ENCODE results near the gene PRMT7.
A peak's percentile ranks its signal among the peaks of the same experiment; 100 is the strongest.

PRMT7 gene

DNA sequence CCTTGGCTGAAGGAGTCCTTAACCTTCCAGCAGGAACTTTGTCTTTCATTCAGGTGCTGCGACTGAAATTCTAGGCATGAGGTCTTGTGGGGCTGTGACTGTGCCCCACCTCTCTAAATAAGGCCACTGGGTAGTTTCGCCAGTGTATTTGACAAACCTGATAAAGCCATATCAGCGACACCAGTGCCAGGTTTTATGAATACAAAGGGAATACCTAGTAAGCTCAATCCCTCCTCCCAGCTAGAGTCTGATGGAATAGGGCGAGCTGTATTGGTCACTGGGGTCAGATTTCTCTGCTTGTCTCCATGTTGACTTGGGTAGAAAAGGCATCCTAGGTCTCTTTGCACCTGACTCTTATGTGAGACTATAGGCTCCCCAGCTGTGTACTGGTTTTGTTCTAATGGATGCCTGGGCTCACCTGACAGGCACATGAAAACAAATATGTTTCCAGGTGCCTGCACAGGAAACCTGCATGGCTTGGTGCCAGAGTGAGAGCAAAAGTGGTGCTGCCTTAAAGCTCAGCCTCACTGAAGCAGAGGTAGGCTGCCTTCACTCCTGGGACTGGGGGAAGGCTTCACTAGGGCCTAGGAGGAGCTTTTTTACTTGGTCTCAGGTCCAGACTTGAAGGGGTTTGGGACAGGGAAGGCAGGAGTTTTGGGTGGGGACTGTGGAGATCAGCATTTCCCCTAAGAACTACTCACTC is 38.2 kb upstream of the PRMT7 start:
- H3K79me1 ChIP-seq (ENCODE audit: low read depth, low read length) = peaks cover 3% of the 10 kb centered on the region
- H3K27me3 ChIP-seq (ENCODE audit: control insufficient read depth in 3 of 3, insufficient read depth in 3 of 3, low read depth in 1 of 3, low read length in 3 of 3) = no peaks in the 10 kb centered on the region
- no peak overlapping the region for H2BK120ac ChIP-seq (ENCODE audit: low read depth, low read length)
- no peak overlapping the region for H3K18ac ChIP-seq (ENCODE audit: low read length)
- H3K9me3 ChIP-seq (replicated peaks in 1 of 2; ENCODE audit: control insufficient read depth in 2 of 2, insufficient read depth in 1 of 2, low read depth in 1 of 2, low read length in 2 of 2) = no peaks in the 10 kb centered on the region
- H3K14ac ChIP-seq (ENCODE audit: low read length) = no peak overlapping the region
- DNase-seq (ENCODE audit: low spot score) = no peak
- WGBS, 2 donors (ENCODE audit: extremely low coverage in 2 of 2, insufficient read length in 2 of 2, insufficient replicate concordance in 1 of 2) = no CpG with 5 or more reads among the region's 4 CpGs
- H2AK5ac ChIP-seq (ENCODE audit: low read depth, low read length) = no peak overlapping the region
- no peak overlapping the region for H3K4me3 ChIP-seq (ENCODE audit: low read length in 2 of 2)
- no peak overlapping the region for H2BK12ac ChIP-seq (ENCODE audit: low read length)
- H3K4ac ChIP-seq (ENCODE audit: low read length) = no peak overlapping the region
- no peak overlapping the region for H4K8ac ChIP-seq (ENCODE audit: low read depth, low read length)
- H4K91ac ChIP-seq (ENCODE audit: low read depth, low read length, poor library complexity) = no peak overlapping the region
- peaks cover 10 to 14% of the 10 kb centered on the region in 2 donors for H3K36me3 ChIP-seq (replicated peaks in 1 of 2; ENCODE audit: control insufficient read depth in 2 of 2, insufficient read depth in 2 of 2, low read length in 2 of 2)
- H3K4me2 ChIP-seq (ENCODE audit: insufficient read depth, low read length, poor library complexity, severe bottlenecking) = no peak overlapping the region
- H2AFZ ChIP-seq (ENCODE audit: low read length) = no peak overlapping the region
- no peak overlapping the region for H3K23ac ChIP-seq (ENCODE audit: low read depth, low read length, poor library complexity)
- H3K4me1 ChIP-seq (ENCODE audit: control insufficient read depth in 2 of 2, insufficient read depth in 1 of 2, low read depth in 1 of 2, low read length in 2 of 2) = peaks cover 3 to 7% of the 10 kb centered on the region in 2 donors
- H3K9ac ChIP-seq (ENCODE audit: low read depth, low read length, poor library complexity) = no peak overlapping the region
- no peak overlapping the region for H2BK5ac ChIP-seq (ENCODE audit: low read length)
- no peak overlapping the region for H3K27ac ChIP-seq (replicated peaks; ENCODE audit: low read length)
- H2BK15ac ChIP-seq (ENCODE audit: low read length) = no peak overlapping the region

DNA sequence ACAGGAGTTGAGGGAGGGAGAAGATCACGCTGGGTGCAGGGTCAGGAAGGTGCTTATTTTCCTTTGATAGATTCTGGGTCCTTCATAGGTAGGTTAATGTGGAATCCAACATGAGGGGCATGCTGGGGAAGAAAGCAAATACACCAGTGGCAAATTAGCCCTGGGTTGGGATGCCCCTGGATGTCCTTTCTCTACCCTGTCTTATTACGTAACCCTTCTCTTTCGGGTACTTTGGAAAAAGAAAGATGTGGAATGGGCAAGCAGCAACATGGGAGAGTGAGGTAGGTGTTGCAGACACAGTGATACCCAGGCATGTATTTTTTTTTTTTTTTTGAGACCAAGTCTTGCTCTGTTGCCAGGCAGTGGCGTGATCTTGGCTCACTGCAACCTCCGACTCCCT is 37.4 kb upstream of the PRMT7 start:
- no CpG with 5 or more reads among the region's 5 CpGs for WGBS, 2 donors (ENCODE audit: extremely low coverage in 2 of 2, insufficient read length in 2 of 2, insufficient replicate concordance in 1 of 2)
- Histone ChIP-seq H3K9me3 (replicated peaks in 1 of 2; ENCODE audit: control insufficient read depth in 2 of 2, insufficient read depth in 1 of 2, low read depth in 1 of 2, low read length in 2 of 2) (no peaks in the 10 kb centered on the region), H3K36me3 (replicated peaks in 1 of 2; ENCODE audit: control insufficient read depth in 2 of 2, insufficient read depth in 2 of 2, low read length in 2 of 2) (peaks cover 8 to 14% of the 10 kb centered on the region in 2 donors), H3K79me1 (ENCODE audit: low read depth, low read length) (peaks cover 3% of the 10 kb centered on the region), H3K27me3 (ENCODE audit: control insufficient read depth in 3 of 3, insufficient read depth in 3 of 3, low read depth in 1 of 3, low read length in 3 of 3) (no peaks in the 10 kb centered on the region), H2BK120ac (ENCODE audit: low read depth, low read length) (no peak overlapping the region), H3K27ac (replicated peaks; ENCODE audit: low read length) (no peak overlapping the region), H3K4ac (ENCODE audit: low read length) (no peak overlapping the region), H4K8ac (ENCODE audit: low read depth, low read length) (no peak overlapping the region), H3K14ac (ENCODE audit: low read length) (no peak overlapping the region), H3K18ac (ENCODE audit: low read length) (no peak overlapping the region), H3K23ac (ENCODE audit: low read depth, low read length, poor library complexity) (no peak overlapping the region), H3K4me1 (ENCODE audit: control insufficient read depth in 2 of 2, insufficient read depth in 1 of 2, low read depth in 1 of 2, low read length in 2 of 2) (peaks cover 3% of the 10 kb centered on the region in 2 donors), H2BK5ac (ENCODE audit: low read length) (no peak overlapping the region), H3K9ac (ENCODE audit: low read depth, low read length, poor library complexity) (no peak overlapping the region), H2AFZ (ENCODE audit: low read length) (no peak overlapping the region), H2BK12ac (ENCODE audit: low read length) (no peak overlapping the region), H4K91ac (ENCODE audit: low read depth, low read length, poor library complexity) (no peak overlapping the region), H3K4me3 (ENCODE audit: low read length in 2 of 2) (no peak overlapping the region), H2AK5ac (ENCODE audit: low read depth, low read length) (no peak overlapping the region), H3K4me2 (ENCODE audit: insufficient read depth, low read length, poor library complexity, severe bottlenecking) (no peak overlapping the region), H2BK15ac (ENCODE audit: low read length) (no peak overlapping the region)
- no peak for DNase-seq (ENCODE audit: low spot score)

DNA sequence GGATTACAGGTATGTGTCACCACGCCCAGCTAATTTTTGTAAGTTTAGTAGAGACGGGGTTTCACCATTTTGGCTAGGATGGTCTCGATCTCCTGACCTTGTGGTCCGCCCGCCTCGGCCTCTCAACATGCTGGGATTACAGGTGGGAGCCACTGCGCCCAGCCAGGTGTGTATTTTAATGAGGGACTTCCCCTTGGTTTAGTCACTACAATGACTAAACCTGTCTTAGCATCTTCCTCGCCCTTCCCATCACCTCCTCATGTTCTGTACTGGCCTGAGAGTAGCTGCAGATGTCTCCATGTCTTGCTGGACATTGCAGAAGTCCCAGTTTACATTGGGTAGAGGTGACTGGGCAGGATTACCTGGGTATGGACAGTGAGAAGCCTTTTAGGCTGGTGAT is 36.9 kb upstream of the PRMT7 start:
- DNase-seq (ENCODE audit: low spot score) = no peak

DNA sequence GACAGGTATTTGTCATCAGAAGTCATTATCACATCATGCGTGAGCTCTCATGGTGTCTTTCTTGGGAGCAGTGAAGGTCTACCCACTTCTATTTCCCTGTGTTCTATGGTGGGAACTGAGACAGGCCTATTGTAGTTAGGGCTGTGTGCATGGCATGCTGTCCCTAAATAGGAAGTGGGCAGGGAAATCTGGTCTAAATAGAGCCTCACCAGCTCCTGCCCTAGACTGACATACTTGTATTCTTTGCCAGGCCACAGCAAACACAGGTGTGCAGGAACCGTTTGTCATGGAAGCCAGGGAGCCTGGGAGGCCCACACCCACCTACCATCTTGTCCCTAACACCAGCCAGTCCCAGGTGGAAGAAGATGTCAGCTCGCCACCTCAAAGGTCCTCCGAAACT is 36.4 kb upstream of the PRMT7 start:
- no peak overlapping the region for H3K23ac ChIP-seq (ENCODE audit: low read depth, low read length, poor library complexity)
- H3K36me3 ChIP-seq (replicated peaks in 1 of 2; ENCODE audit: control insufficient read depth in 2 of 2, insufficient read depth in 2 of 2, low read length in 2 of 2) = peaks cover 8 to 14% of the 10 kb centered on the region in 2 donors
- H3K4me1 ChIP-seq (ENCODE audit: control insufficient read depth in 2 of 2, insufficient read depth in 1 of 2, low read depth in 1 of 2, low read length in 2 of 2) = peaks cover 1 to 3% of the 10 kb centered on the region in 2 donors

More for the DNA sequence above, 36.9 kb upstream of the PRMT7 start:
- Histone ChIP-seq H3K79me1 (ENCODE audit: low read depth, low read length) (peaks cover 3% of the 10 kb centered on the region), H2AFZ (ENCODE audit: low read length) (no peak overlapping the region), H3K27me3 (ENCODE audit: control insufficient read depth in 3 of 3, insufficient read depth in 3 of 3, low read depth in 1 of 3, low read length in 3 of 3) (no peaks in the 10 kb centered on the region), H2BK120ac (ENCODE audit: low read depth, low read length) (no peak overlapping the region), H2BK15ac (ENCODE audit: low read length) (no peak overlapping the region), H3K36me3 (replicated peaks in 1 of 2; ENCODE audit: control insufficient read depth in 2 of 2, insufficient read depth in 2 of 2, low read length in 2 of 2) (peaks cover 8 to 14% of the 10 kb centered on the region in 2 donors), H3K18ac (ENCODE audit: low read length) (no peak overlapping the region), H3K4ac (ENCODE audit: low read length) (no peak overlapping the region), H3K4me2 (ENCODE audit: insufficient read depth, low read length, poor library complexity, severe bottlenecking) (no peak overlapping the region), H4K91ac (ENCODE audit: low read depth, low read length, poor library complexity) (no peak overlapping the region), H3K27ac (replicated peaks; ENCODE audit: low read length) (no peak overlapping the region), H3K23ac (ENCODE audit: low read depth, low read length, poor library complexity) (no peak overlapping the region), H3K9me3 (replicated peaks in 1 of 2; ENCODE audit: control insufficient read depth in 2 of 2, insufficient read depth in 1 of 2, low read depth in 1 of 2, low read length in 2 of 2) (no peaks in the 10 kb centered on the region), H2BK5ac (ENCODE audit: low read length) (no peak overlapping the region), H2AK5ac (ENCODE audit: low read depth, low read length) (no peak overlapping the region), H3K9ac (ENCODE audit: low read depth, low read length, poor library complexity) (no peak overlapping the region), H3K14ac (ENCODE audit: low read length) (no peak overlapping the region), H3K4me3 (ENCODE audit: low read length in 2 of 2) (no peak overlapping the region), H3K4me1 (ENCODE audit: control insufficient read depth in 2 of 2, insufficient read depth in 1 of 2, low read depth in 1 of 2, low read length in 2 of 2) (peaks cover 3% of the 10 kb centered on the region in 2 donors), H4K8ac (ENCODE audit: low read depth, low read length) (no peak overlapping the region), H2BK12ac (ENCODE audit: low read length) (no peak overlapping the region)
- no CpG with 5 or more reads among the region's 8 CpGs for WGBS, 2 donors (ENCODE audit: extremely low coverage in 2 of 2, insufficient read length in 2 of 2, insufficient replicate concordance in 1 of 2)

More for the DNA sequence above, 36.4 kb upstream of the PRMT7 start:
- peak overlapping the region; percentile 30 for H4K8ac ChIP-seq (ENCODE audit: low read depth, low read length)
- H4K91ac ChIP-seq (ENCODE audit: low read depth, low read length, poor library complexity) = no peak overlapping the region
- H3K18ac ChIP-seq (ENCODE audit: low read length) = no peak overlapping the region
- no peak overlapping the region for H3K27ac ChIP-seq (replicated peaks; ENCODE audit: low read length)
- H2BK15ac ChIP-seq (ENCODE audit: low read length) = no peak overlapping the region
- H3K4me3 ChIP-seq (ENCODE audit: low read length in 2 of 2) = no peak overlapping the region
- H3K9me3 ChIP-seq (replicated peaks in 1 of 2; ENCODE audit: control insufficient read depth in 2 of 2, insufficient read depth in 1 of 2, low read depth in 1 of 2, low read length in 2 of 2) = no peaks in the 10 kb centered on the region
- no peak for DNase-seq (ENCODE audit: low spot score)
- no peak overlapping the region for H3K4ac ChIP-seq (ENCODE audit: low read length)
- H2BK12ac ChIP-seq (ENCODE audit: low read length) = no peak overlapping the region
- peak overlapping the region; percentile 56 for H3K14ac ChIP-seq (ENCODE audit: low read length)
- no peak overlapping the region for H2AFZ ChIP-seq (ENCODE audit: low read length)
- no peak overlapping the region for H2BK120ac ChIP-seq (ENCODE audit: low read depth, low read length)
- no peaks in the 10 kb centered on the region for H3K27me3 ChIP-seq (ENCODE audit: control insufficient read depth in 3 of 3, insufficient read depth in 3 of 3, low read depth in 1 of 3, low read length in 3 of 3)
- no peak overlapping the region for H2AK5ac ChIP-seq (ENCODE audit: low read depth, low read length)
- H3K4me2 ChIP-seq (ENCODE audit: insufficient read depth, low read length, poor library complexity, severe bottlenecking) = no peak overlapping the region
- H2BK5ac ChIP-seq (ENCODE audit: low read length) = peak overlapping the region; percentile 39
- peaks cover 3% of the 10 kb centered on the region for H3K79me1 ChIP-seq (ENCODE audit: low read depth, low read length)
- no CpG with 5 or more reads among the region's 4 CpGs for WGBS, 2 donors (ENCODE audit: extremely low coverage in 2 of 2, insufficient read length in 2 of 2, insufficient replicate concordance in 1 of 2)
- no peak overlapping the region for H3K9ac ChIP-seq (ENCODE audit: low read depth, low read length, poor library complexity)

All from neuronal stem cell (in vitro differentiated cells).